Activated CD4-positive, alpha-beta T cell treated with anti-CD3 and anti-CD28 coated beads, Interleukin-2, amount 50 U/mL, for 4 hours (primary cell): ENCODE measurements around the gene PLA1A.
"Not testable (repeated sequence)": the region's sequence is repeated elsewhere in the genome, so short reads cannot be mapped to it uniquely, and the experiment has no call there.

Experiments used
- DNase-seq, 2 experiments: peaks; one replicate each; pipeline ENCODE4 v3.0.0-alpha.2; 2020

PLA1A gene

GRCh38 chr3:119580067-119580760 is 17.5 kb upstream of the PLA1A start:
- no peak for DNase-seq

- peak in 1 of 2 experiments; percentile 22 for DNase-seq
Observed at GRCh38 chr3:119582178-119582577, 15.5 kb upstream of the PLA1A start.

GRCh38 chr3:119585208-119585607 is 12.5 kb upstream of the PLA1A start:
- no peak for DNase-seq

GRCh38 chr3:119585856-119586570 is 11.7 kb upstream of the PLA1A start:
- no peak for DNase-seq

- no peak for DNase-seq
Observed at GRCh38 chr3:119586733-119587172, 10.9 kb upstream of the PLA1A start.

- no peak for DNase-seq
Observed at GRCh38 chr3:119588112-119588511, 9.6 kb upstream of the PLA1A start.

- no peak for DNase-seq
Observed at GRCh38 chr3:119589102-119589773, 8.4 kb upstream of the PLA1A start.

GRCh38 chr3:119590706-119591105 is 7.0 kb upstream of the PLA1A start:
- DNase-seq = no peak

- no peak for DNase-seq
Observed at GRCh38 chr3:119592861-119593260, 4.8 kb upstream of the PLA1A start.

- no peak for DNase-seq
Observed at GRCh38 chr3:119594066-119594465, 3.6 kb upstream of the PLA1A start.

GRCh38 chr3:119594929-119595328 is 2.8 kb upstream of the PLA1A start:
- DNase-seq = not testable (repeated sequence)

- DNase-seq = no peak
Observed at GRCh38 chr3:119595639-119596334, 1.9 kb upstream of the PLA1A start.

GRCh38 chr3:119596398-119596797 is 1.3 kb upstream of the PLA1A start:
- DNase-seq = no peak

GRCh38 chr3:119598410-119599098 is 869 bp downstream of the PLA1A start:
- no peak for DNase-seq

GRCh38 chr3:119599558-119600174 is 2.0 kb downstream of the PLA1A start:
- no peak for DNase-seq

- no peak for DNase-seq
Observed at GRCh38 chr3:119600732-119601131, 3.0 kb downstream of the PLA1A start.

- no peak for DNase-seq
Observed at GRCh38 chr3:119601154-119601553, 3.5 kb downstream of the PLA1A start.

- no peak for DNase-seq
Observed at GRCh38 chr3:119602676-119603075, 5.0 kb downstream of the PLA1A start.

- DNase-seq = no peak
Observed at GRCh38 chr3:119604878-119605277, 7.2 kb downstream of the PLA1A start.

- DNase-seq = no peak
Observed at GRCh38 chr3:119608405-119609000, 10.8 kb downstream of the PLA1A start.

GRCh38 chr3:119609301-119609700 is 11.6 kb downstream of the PLA1A start:
- DNase-seq = no peak

GRCh38 chr3:119611664-119612063 is 14.0 kb downstream of the PLA1A start:
- DNase-seq = no peak
